IgD-negative memory B cell (primary cell): ENCODE results near the gene SALL3. TPM values are rescaled to one million over a fixed set of nuclear protein-coding genes. Genes with fewer than 3 reads are reported as not detected.
A peak's percentile ranks its signal among the peaks of the same experiment; 100 is the strongest.
"Not testable (repeated sequence)": the region's sequence is repeated elsewhere in the genome, so short reads cannot be mapped to it uniquely, and the experiment has no call there.

Experiments
- H3K27ac Mint-ChIP-seq, 3 donors: one replicate each; pipeline ENCODE4 v1.8.0; 2020 to 2022; ENCODE audit warnings: mild to moderate bottlenecking in 3 of 3, mixed read lengths in 3 of 3, moderate library complexity in 1 of 3
- H3K27me3 Mint-ChIP-seq: one replicate; pipeline ENCODE4 v1.8.0; 2021; ENCODE audit warnings: mixed read lengths
- H3K36me3 Mint-ChIP-seq: one replicate; pipeline ENCODE4 v1.8.0; 2020; ENCODE audit warnings: mild to moderate bottlenecking, mixed read lengths
- H3K4me1 Mint-ChIP-seq, 3 donors: one replicate each; pipeline ENCODE4 v1.8.0; 2020 to 2022; ENCODE audit warnings: mixed read lengths in 3 of 3, mild to moderate bottlenecking in 1 of 3
- H3K4me3 Mint-ChIP-seq, 4 donors: one replicate each; pipeline ENCODE4 v1.8.0; 2020 to 2022; ENCODE audit warnings: mild to moderate bottlenecking in 4 of 4, mixed read lengths in 4 of 4, moderate library complexity in 3 of 4
- H3K9me3 Mint-ChIP-seq, 3 donors: one replicate each; pipeline ENCODE4 v1.8.0; 2020 to 2021; ENCODE audit warnings: mixed read lengths in 3 of 3, mild to moderate bottlenecking in 1 of 3
- polyA plus RNA-seq: library from polyadenylated mRNA; unstranded; fragments of 300-500 nt; fragmentation: Illumina TruSeq; gene quantifications from one replicate; pipeline ENCODE4 v1.2.3, GENCODE V29; 2021

The SALL3 gene
- polyA plus RNA-seq, 1 donor from 2014 or later, result not detected

- peaks cover 2% of the 10 kb centered on the region for H3K36me3 Mint-ChIP-seq
- no peaks in the 10 kb centered on the region for H3K4me1 Mint-ChIP-seq
- no peak overlapping the region for H3K27ac Mint-ChIP-seq
- no peak overlapping the region for H3K4me3 Mint-ChIP-seq
- peaks cover 5 to 11% (median 10%) of the 10 kb centered on the region in 3 donors for H3K9me3 Mint-ChIP-seq
- H3K27me3 Mint-ChIP-seq, result no peaks in the 10 kb centered on the region
These were observed 29.2 kb upstream of the SALL3 start for GRCh38 chr18:78950386-78950785.

- Mint-ChIP-seq H3K9me3 (peaks cover 5 to 11% (median 10%) of the 10 kb centered on the region in 3 donors), H3K36me3 (peaks cover 2% of the 10 kb centered on the region), H3K4me3 (no peak overlapping the region), H3K27ac (no peak overlapping the region), H3K4me1 (no peaks in the 10 kb centered on the region), H3K27me3 (no peaks in the 10 kb centered on the region)
These were observed 26.1 kb upstream of the SALL3 start for GRCh38 chr18:78953566-78953965.

- no peaks in the 10 kb centered on the region for H3K4me1 Mint-ChIP-seq
- H3K9me3 Mint-ChIP-seq, result peaks cover 5 to 11% (median 10%) of the 10 kb centered on the region in 3 donors
- peaks cover 2% of the 10 kb centered on the region for H3K36me3 Mint-ChIP-seq
- H3K27me3 Mint-ChIP-seq, result no peaks in the 10 kb centered on the region
- H3K27ac Mint-ChIP-seq, result no peak overlapping the region
- H3K4me3 Mint-ChIP-seq, result peak overlapping the region in 1 of 4 donors; percentile 41
These were observed 24.6 kb upstream of the SALL3 start for GRCh38 chr18:78955051-78955450.

DNA sequence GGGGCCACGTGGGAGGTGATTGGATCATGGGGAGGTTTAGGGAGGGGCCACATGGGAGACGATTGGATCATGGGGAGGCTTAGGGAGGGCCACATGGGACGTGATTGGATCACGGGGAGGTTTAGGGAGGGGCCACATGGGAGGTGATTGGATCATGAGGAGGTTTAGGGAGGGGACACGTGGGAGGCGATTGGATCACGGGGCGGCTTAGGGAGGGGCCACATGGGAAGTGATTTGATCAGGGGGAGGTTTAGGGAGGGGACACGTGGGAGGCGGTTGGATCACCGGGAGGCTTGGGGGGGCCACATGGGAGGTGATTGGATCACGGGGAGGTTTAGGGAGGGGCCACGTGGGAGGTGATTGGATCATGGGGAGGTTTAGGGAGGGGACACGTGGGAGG is 22.5 kb upstream of the SALL3 start:
- Mint-ChIP-seq H3K4me3 (no peak overlapping the region), H3K9me3 (peaks cover 6 to 9% (median 7%) of the 10 kb centered on the region in 3 donors), H3K27ac (no peak overlapping the region), H3K36me3 (peaks cover 2% of the 10 kb centered on the region), H3K4me1 (no peaks in the 10 kb centered on the region), H3K27me3 (no peaks in the 10 kb centered on the region)

DNA sequence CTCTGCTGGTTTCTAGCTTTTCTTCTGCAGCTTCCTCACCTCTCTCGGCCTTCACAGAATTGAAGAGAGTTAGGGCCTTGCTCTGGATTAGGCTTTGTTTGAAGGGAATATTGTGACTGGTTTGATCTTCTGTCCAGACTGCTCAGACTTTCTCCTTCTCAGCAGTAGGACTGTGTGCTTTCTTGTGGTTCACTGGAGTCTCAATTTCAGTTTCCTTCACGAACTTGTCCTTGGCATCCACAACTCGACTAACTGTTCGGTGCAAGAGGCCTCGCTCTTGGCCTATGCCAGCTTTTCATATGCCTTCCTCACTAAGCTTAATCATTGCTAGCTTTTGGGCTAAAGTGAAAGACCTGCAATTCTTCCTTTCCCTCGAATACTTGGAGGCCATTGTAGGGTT is 18.9 kb upstream of the SALL3 start:
- Mint-ChIP-seq H3K9me3 (peaks cover 2 to 23% (median 15%) of the 10 kb centered on the region in 3 donors), H3K36me3 (no peaks in the 10 kb centered on the region), H3K4me3 (no peak overlapping the region), H3K27me3 (no peaks in the 10 kb centered on the region), H3K4me1 (no peaks in the 10 kb centered on the region), H3K27ac (no peak overlapping the region)

DNA sequence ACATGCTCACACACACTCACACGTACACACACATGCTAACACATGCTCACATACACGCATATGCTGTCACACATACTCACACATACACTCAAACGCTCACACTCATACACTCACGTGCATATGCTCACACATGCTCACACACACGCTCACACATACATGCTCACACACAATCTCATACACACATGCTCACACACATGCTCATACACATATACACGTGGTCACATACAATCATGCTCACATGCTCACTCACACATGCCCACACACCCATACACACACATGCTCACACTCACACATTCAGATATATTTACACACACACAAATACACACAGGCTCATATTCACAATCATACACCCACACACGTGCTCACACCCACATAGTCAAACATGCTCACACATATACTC is 17.5 kb upstream of the SALL3 start:
- Mint-ChIP-seq H3K4me1 (no peaks in the 10 kb centered on the region), H3K36me3 (no peaks in the 10 kb centered on the region), H3K27ac (no peak overlapping the region), H3K4me3 (no peak overlapping the region), H3K27me3 (no peaks in the 10 kb centered on the region), H3K9me3 (peaks cover 2 to 23% (median 15%) of the 10 kb centered on the region in 3 donors)

GRCh38 chr18:78964727-78965126 is 14.9 kb upstream of the SALL3 start:
- H3K4me3 Mint-ChIP-seq, H3K4me1 Mint-ChIP-seq, H3K36me3 Mint-ChIP-seq, H3K27ac Mint-ChIP-seq, H3K27me3 Mint-ChIP-seq: not testable (repeated sequence)
- peaks cover 2 to 23% (median 15%) of the 10 kb centered on the region in 3 donors for H3K9me3 Mint-ChIP-seq

- Mint-ChIP-seq H3K4me1 (no peaks in the 10 kb centered on the region), H3K27ac (no peak overlapping the region), H3K4me3 (no peak overlapping the region), H3K27me3 (peaks cover 1% of the 10 kb centered on the region), H3K9me3 (peaks cover 2 to 23% (median 15%) of the 10 kb centered on the region in 3 donors), H3K36me3 (no peaks in the 10 kb centered on the region)
These were observed 14.4 kb upstream of the SALL3 start for GRCh38 chr18:78965260-78965659.

- Mint-ChIP-seq H3K27me3 (peaks cover 6% of the 10 kb centered on the region), H3K36me3 (no peaks in the 10 kb centered on the region), H3K27ac (peak overlapping the region in 1 of 3 donors; percentile 64)
These were observed 13.5 kb upstream of the SALL3 start for GRCh38 chr18:78965917-78966792.

DNA sequence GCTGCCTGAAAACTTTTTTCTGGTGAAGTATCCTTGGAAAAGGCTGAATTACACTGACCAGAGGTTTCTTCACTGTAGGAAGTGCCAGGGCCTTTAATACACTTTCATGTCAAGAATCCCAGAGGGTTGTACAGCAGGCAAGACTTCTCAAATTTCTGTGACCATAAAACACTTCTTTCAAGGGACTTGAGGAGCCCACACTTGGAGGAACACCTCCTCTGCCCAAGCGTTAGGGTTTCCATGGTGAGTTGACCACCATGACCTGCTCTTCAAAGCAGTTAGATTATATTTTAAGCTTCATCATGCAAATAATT is 12.9 kb upstream of the SALL3 start:
- no peaks in the 10 kb centered on the region for H3K4me1 Mint-ChIP-seq
- no peak overlapping the region for H3K4me3 Mint-ChIP-seq
- peaks cover 2 to 21% (median 14%) of the 10 kb centered on the region in 3 donors for H3K9me3 Mint-ChIP-seq
- peaks cover 12% of the 10 kb centered on the region for H3K27me3 Mint-ChIP-seq
- H3K27ac Mint-ChIP-seq, result no peak overlapping the region
- H3K36me3 Mint-ChIP-seq, result no peaks in the 10 kb centered on the region

More at GRCh38 chr18:78965917-78966792, 13.5 kb upstream of the SALL3 start:
- Mint-ChIP-seq H3K4me1 (no peaks in the 10 kb centered on the region), H3K9me3 (peaks cover 2 to 23% (median 15%) of the 10 kb centered on the region in 3 donors), H3K4me3 (no peak overlapping the region)

GRCh38 chr18:78967692-78968091 is 11.9 kb upstream of the SALL3 start:
- Mint-ChIP-seq H3K36me3 (no peaks in the 10 kb centered on the region), H3K9me3 (peaks cover 2 to 12% (median 6%) of the 10 kb centered on the region in 3 donors), H3K27ac (no peak overlapping the region), H3K4me1 (no peaks in the 10 kb centered on the region), H3K27me3 (peaks cover 21% of the 10 kb centered on the region), H3K4me3 (no peak overlapping the region)

- Mint-ChIP-seq H3K9me3 (peaks cover 0 to 3% (median 2%) of the 10 kb centered on the region in 3 donors), H3K4me3 (no peak overlapping the region), H3K27ac (no peak overlapping the region), H3K36me3 (no peaks in the 10 kb centered on the region), H3K4me1 (no peaks in the 10 kb centered on the region), H3K27me3 (peaks cover 26% of the 10 kb centered on the region)
These were observed 9.9 kb upstream of the SALL3 start for GRCh38 chr18:78969574-78970315.

- no peak overlapping the region for H3K4me3 Mint-ChIP-seq
- H3K9me3 Mint-ChIP-seq, result no peaks in the 10 kb centered on the region
- peaks cover 36% of the 10 kb centered on the region for H3K27me3 Mint-ChIP-seq
- no peaks in the 10 kb centered on the region for H3K36me3 Mint-ChIP-seq
- no peak overlapping the region for H3K27ac Mint-ChIP-seq
- no peaks in the 10 kb centered on the region for H3K4me1 Mint-ChIP-seq
These were observed 8.8 kb upstream of the SALL3 start for GRCh38 chr18:78970774-78971333.

DNA sequence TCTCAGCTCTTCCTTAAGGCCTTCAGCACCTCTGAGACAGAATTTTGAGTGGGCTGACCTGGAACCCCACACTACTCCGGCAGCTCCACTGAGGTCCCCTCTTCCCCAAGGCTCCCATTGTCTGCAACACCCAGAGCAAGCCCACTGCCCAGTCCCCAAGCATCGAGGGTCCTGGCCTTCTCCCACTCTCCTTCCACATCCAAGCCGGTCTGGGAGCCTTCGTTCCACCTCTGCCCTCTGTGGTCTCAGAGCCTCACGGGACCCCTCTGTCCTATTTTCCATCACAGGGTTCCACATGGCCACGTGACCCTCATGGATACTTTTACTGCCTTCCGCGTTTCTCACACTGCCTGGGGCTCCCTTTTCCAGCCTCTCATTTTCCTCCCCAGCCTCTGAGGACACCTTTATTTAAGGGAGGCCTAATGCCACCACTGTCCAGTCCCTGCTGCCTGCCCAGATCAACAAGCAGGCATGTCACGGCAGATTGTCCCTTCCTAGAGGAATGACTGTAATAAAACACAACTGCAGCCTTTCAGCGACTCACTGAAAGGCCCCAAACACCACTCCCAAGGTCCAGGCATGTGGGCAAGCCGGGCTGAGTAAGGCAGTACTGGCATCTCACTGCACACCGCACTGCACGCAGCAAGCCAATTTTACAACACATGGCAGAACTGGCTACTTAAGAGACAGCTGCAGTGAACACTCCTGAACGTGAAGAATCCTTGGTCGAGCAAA is 7.9 kb upstream of the SALL3 start:
- Mint-ChIP-seq H3K36me3 (no peaks in the 10 kb centered on the region), H3K27me3 (peaks cover 41% of the 10 kb centered on the region), H3K4me3 (no peak overlapping the region), H3K4me1 (no peaks in the 10 kb centered on the region), H3K9me3 (no peaks in the 10 kb centered on the region), H3K27ac (no peak overlapping the region)
